K562 (cell line): ENCODE results near the gene ARHGDIA. TPM values are rescaled to one million over a fixed set of nuclear protein-coding genes. Genes with fewer than 3 reads are reported as not detected.

Experiments
- CBFB ChIP-seq: sonication (generic); formaldehyde crosslinking; IDR thresholded peaks from 2 replicates; pipeline ENCODE4 v1.4.0; 2020; ENCODE audit warnings: mild to moderate bottlenecking, missing genetic modification reagents
- POLR2G ChIP-seq: fragments of 200-400 bp; formaldehyde crosslinking; IDR thresholded peaks from 2 replicates; pipeline ENCODE4 v1.6.1; 2017; ENCODE audit warnings: low read depth, mild to moderate bottlenecking, antibody characterized with exemption, low read length, moderate library complexity
- polyA plus RNA-seq, 8 experiments: library from polyadenylated mRNA; depleted of rRNA in 4 of 8; stranded (reverse) in 5 of 8; unstranded in 3 of 8; fragments of >200 nt; fragmentation: Nextera tagmentation in 2 of 8; fragmentation: Illumina TruSeq in 1 of 8; extraction: Ambion mirVana in 2 of 8; extraction: Trizol in 1 of 8; gene quantifications; 2 replicates each; pipeline versions ENCODE4 v1.2.1 to v1.2.3, GENCODE V29; 2011 to 2014; ENCODE audit warnings: inconsistent platforms in 1 of 8, missing spikeins in 1 of 8
- total RNA-seq, 7 experiments: library from RNA; depleted of rRNA in 6 of 7; stranded (reverse); fragments of >200 nt in 6 of 7; fragmentation: Illumina TruSeq in 2 of 7; extraction: Trizol in 2 of 7; gene quantifications; 2 replicates each; pipeline versions ENCODE4 v1.2.1 to v1.2.3, GENCODE V29; 2011 to 2021; ENCODE audit warnings: low replicate concordance in 1 of 7
- TF ChIP-seq, protein P1 (sequence below): sonication (generic); formaldehyde crosslinking; IDR thresholded peaks from 2 replicates; pipeline ENCODE4 v1.9.0; 2022; ENCODE audit warnings: mild to moderate bottlenecking, missing genetic modification reagents
- TF ChIP-seq, protein P2 (sequence below): sonication (generic); formaldehyde crosslinking; IDR thresholded peaks from 2 replicates; pipeline ENCODE4 v1.8.0; 2022; ENCODE audit warnings: mild to moderate bottlenecking, missing genetic modification reagents
- TF ChIP-seq, protein P3 (sequence below): fragments of 450-650 bp; IDR thresholded peaks from 2 replicates; pipeline ENCODE4 v1.7.1; 2018; ENCODE audit warnings: mild to moderate bottlenecking, low read depth; ENCODE audit not compliant: partially characterized antibody

The ARHGDIA gene
- total and polyA plus RNA-seq, 9 of the 15 experiments (the other 6 are each of a cell fraction or from before 2014, with no cell fraction given), result 9.6 to 340 (median 97.6) TPM

DNA sequence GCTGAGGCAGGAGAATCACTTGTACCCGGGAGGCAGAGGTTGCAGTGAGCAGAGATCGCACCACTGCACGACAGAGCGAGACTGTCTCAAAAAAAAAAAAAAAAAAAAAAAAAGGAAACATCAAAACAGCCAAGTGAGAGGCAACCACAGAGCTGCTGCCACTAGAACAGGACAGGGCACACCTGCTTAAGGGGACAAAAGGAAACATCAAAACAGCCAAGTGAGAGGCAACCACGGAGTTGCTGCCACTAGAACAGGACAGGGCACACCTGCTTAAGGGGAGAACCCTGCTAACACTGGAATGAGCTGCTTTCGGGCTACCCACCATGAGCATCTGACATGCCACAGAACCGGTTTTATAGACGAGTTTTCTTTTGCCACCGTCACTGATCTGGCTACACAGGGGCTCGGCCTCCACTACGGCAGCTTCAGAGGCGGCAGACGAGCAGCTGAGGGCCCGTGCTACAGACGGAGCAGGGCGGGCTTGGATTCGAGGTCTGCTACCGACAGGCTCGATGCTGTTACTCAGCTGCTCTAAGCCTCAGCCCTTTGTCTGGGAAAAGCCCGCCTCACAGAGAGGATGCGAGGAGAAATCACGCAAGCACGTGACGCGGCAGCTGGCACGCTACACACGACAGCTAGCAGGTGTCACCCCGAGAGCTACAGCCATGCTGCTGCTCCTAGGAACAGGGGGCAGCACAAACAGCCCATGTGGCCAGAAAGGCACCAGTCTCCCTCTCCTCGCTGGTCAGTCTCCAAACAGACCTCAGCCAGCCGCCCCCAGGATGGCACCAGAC lies 12.8 kb downstream of the ARHGDIA start (continued):
- TF ChIP-seq, protein P1, sequence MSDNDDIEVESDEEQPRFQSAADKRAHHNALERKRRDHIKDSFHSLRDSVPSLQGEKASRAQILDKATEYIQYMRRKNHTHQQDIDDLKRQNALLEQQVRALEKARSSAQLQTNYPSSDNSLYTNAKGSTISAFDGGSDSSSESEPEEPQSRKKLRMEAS (CRISPR knock-in tag), result peak; percentile 55
- TF ChIP-seq, protein P2, sequence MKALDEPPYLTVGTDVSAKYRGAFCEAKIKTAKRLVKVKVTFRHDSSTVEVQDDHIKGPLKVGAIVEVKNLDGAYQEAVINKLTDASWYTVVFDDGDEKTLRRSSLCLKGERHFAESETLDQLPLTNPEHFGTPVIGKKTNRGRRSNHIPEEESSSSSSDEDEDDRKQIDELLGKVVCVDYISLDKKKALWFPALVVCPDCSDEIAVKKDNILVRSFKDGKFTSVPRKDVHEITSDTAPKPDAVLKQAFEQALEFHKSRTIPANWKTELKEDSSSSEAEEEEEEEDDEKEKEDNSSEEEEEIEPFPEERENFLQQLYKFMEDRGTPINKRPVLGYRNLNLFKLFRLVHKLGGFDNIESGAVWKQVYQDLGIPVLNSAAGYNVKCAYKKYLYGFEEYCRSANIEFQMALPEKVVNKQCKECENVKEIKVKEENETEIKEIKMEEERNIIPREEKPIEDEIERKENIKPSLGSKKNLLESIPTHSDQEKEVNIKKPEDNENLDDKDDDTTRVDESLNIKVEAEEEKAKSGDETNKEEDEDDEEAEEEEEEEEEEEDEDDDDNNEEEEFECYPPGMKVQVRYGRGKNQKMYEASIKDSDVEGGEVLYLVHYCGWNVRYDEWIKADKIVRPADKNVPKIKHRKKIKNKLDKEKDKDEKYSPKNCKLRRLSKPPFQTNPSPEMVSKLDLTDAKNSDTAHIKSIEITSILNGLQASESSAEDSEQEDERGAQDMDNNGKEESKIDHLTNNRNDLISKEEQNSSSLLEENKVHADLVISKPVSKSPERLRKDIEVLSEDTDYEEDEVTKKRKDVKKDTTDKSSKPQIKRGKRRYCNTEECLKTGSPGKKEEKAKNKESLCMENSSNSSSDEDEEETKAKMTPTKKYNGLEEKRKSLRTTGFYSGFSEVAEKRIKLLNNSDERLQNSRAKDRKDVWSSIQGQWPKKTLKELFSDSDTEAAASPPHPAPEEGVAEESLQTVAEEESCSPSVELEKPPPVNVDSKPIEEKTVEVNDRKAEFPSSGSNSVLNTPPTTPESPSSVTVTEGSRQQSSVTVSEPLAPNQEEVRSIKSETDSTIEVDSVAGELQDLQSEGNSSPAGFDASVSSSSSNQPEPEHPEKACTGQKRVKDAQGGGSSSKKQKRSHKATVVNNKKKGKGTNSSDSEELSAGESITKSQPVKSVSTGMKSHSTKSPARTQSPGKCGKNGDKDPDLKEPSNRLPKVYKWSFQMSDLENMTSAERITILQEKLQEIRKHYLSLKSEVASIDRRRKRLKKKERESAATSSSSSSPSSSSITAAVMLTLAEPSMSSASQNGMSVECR (CRISPR knock-in tag), result 0 out of 2 replicates have a peak, but pooled peaks have one; percentile 50
- peak; percentile 73 for TF ChIP-seq POLR2G
- TF ChIP-seq CBFB, result 0 out of 2 replicates have a peak, but pooled peaks have one; percentile 40
- TF ChIP-seq, protein P3, sequence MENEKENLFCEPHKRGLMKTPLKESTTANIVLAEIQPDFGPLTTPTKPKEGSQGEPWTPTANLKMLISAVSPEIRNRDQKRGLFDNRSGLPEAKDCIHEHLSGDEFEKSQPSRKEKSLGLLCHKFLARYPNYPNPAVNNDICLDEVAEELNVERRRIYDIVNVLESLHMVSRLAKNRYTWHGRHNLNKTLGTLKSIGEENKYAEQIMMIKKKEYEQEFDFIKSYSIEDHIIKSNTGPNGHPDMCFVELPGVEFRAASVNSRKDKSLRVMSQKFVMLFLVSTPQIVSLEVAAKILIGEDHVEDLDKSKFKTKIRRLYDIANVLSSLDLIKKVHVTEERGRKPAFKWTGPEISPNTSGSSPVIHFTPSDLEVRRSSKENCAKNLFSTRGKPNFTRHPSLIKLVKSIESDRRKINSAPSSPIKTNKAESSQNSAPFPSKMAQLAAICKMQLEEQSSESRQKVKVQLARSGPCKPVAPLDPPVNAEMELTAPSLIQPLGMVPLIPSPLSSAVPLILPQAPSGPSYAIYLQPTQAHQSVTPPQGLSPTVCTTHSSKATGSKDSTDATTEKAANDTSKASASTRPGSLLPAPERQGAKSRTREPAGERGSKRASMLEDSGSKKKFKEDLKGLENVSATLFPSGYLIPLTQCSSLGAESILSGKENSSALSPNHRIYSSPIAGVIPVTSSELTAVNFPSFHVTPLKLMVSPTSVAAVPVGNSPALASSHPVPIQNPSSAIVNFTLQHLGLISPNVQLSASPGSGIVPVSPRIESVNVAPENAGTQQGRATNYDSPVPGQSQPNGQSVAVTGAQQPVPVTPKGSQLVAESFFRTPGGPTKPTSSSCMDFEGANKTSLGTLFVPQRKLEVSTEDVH, result no peak
